ENCODE data around the gene OR5B2. TPM values are rescaled to one million over a fixed set of nuclear protein-coding genes. Genes with fewer than 3 reads are reported as not detected.

Gene OR5B2
- total RNA-seq: not detected
- polyA plus RNA-seq: not detected
- long read RNA-seq, donor 1: 0 reads
- long read RNA-seq, donor 2: 0 reads
- long read RNA-seq, donor 3: 0 reads
- long read RNA-seq, donor 4: 0 reads
- long read RNA-seq, donor 5: 0 reads

- H3K9me3 ChIP-seq (ENCODE audit: control insufficient read depth in 4 of 4, insufficient read depth in 3 of 4, low read length in 3 of 4): peaks cover 0 to 9% (median 0%) of the 10 kb centered on the region in 4 donors
Observed at GRCh38 chr11:58428021-58428420, at the start of gene OR5B2. OR5B2 (minus strand) TSS chr11:58428121; CDS start chr11:58423261, 4,860 bp downstream.

GRCh38 chr11:58471892-58472291, 44.0 kb upstream of the OR5B2 start:
- Histone ChIP-seq H3K9me3 (ENCODE audit: control insufficient read depth in 4 of 4, insufficient read depth in 3 of 4, low read length in 3 of 4) (peaks cover 0 to 10% (median 1%) of the 10 kb centered on the region in 4 donors), H3K9ac (ENCODE audit: insufficient read depth in 1 of 2, low read length in 2 of 2) (no peak overlapping the region), H3K27ac (ENCODE audit: low read depth in 1 of 2, low read length in 1 of 2) (no peak overlapping the region), H3K4me1 (ENCODE audit: control insufficient read depth in 5 of 5, insufficient read depth in 5 of 5, low read length in 5 of 5) (no peaks in the 10 kb centered on the region), H3K36me3 (ENCODE audit: control insufficient read depth in 4 of 4, insufficient read depth in 4 of 4, low read length in 4 of 4) (no peaks in the 10 kb centered on the region), H3K4me3 (no peak overlapping the region), H3K27me3 (ENCODE audit: control insufficient read depth in 3 of 3, insufficient read depth in 3 of 3, low read length in 2 of 3) (no peaks in the 10 kb centered on the region)
- no peak for TF ChIP-seq CTCF (IDR thresholded peaks at IDR 0.05; ENCODE audit: control extremely low read depth, extremely low read depth)
- DNase-seq (no peak), ATAC-seq (ENCODE audit: insufficient read depth, low FRiP score) (no peak)

More at GRCh38 chr11:58428021-58428420, at the start of gene OR5B2:
- Histone ChIP-seq H3K36me3 (ENCODE audit: control insufficient read depth in 4 of 4, insufficient read depth in 4 of 4, low read length in 4 of 4) (no peaks in the 10 kb centered on the region), H3K27ac (ENCODE audit: low read depth in 1 of 2, low read length in 1 of 2) (no peak within 1 kb of the TSS), H3K9ac (ENCODE audit: insufficient read depth in 1 of 2, low read length in 2 of 2) (no peak within 1 kb of the TSS), H3K4me3 (no peak within 1 kb of the TSS), H3K27me3 (ENCODE audit: control insufficient read depth in 3 of 3, insufficient read depth in 3 of 3, low read length in 2 of 3) (no peaks in the 10 kb centered on the region), H3K4me1 (ENCODE audit: control insufficient read depth in 5 of 5, insufficient read depth in 5 of 5, low read length in 5 of 5) (no peaks in the 10 kb centered on the region)
- WGBS, 2 donors: 77 to 80% methylated on average over 3 of the region's 3 CpGs
- DNase-seq (no peak), ATAC-seq (ENCODE audit: insufficient read depth, low FRiP score) (no peak)
- no peak for TF ChIP-seq CTCF (IDR thresholded peaks at IDR 0.05; ENCODE audit: control extremely low read depth, extremely low read depth)

GRCh38 chr11:58466293-58466692, 38.4 kb upstream of the OR5B2 start:
- DNase-seq (no peak), ATAC-seq (ENCODE audit: insufficient read depth, low FRiP score) (no peak)
- H3K9me3 ChIP-seq (ENCODE audit: control insufficient read depth in 4 of 4, insufficient read depth in 3 of 4, low read length in 3 of 4): peaks cover 0 to 6% (median 4%) of the 10 kb centered on the region in 4 donors
- no peaks in the 10 kb centered on the region for H3K36me3 ChIP-seq (ENCODE audit: control insufficient read depth in 4 of 4, insufficient read depth in 4 of 4, low read length in 4 of 4)
- 86 to 100% methylated on average over 1 of the region's 1 CpG for WGBS, 2 donors
- no peak overlapping the region for H3K4me3 ChIP-seq
- TF ChIP-seq CTCF (IDR thresholded peaks at IDR 0.05; ENCODE audit: control extremely low read depth, extremely low read depth): no peak
- H3K9ac ChIP-seq (ENCODE audit: insufficient read depth in 1 of 2, low read length in 2 of 2): no peak overlapping the region
- H3K4me1 ChIP-seq (ENCODE audit: control insufficient read depth in 5 of 5, insufficient read depth in 5 of 5, low read length in 5 of 5): no peaks in the 10 kb centered on the region
- no peaks in the 10 kb centered on the region for H3K27me3 ChIP-seq (ENCODE audit: control insufficient read depth in 3 of 3, insufficient read depth in 3 of 3, low read length in 2 of 3)
- H3K27ac ChIP-seq (ENCODE audit: low read depth in 1 of 2, low read length in 1 of 2): no peak overlapping the region

- no peaks in the 10 kb centered on the region for H3K27me3 ChIP-seq (ENCODE audit: control insufficient read depth in 3 of 3, insufficient read depth in 3 of 3, low read length in 2 of 3)
- ATAC-seq (ENCODE audit: insufficient read depth, low FRiP score) (no peak), DNase-seq (no peak)
- H3K9ac ChIP-seq (ENCODE audit: insufficient read depth in 1 of 2, low read length in 2 of 2): no peak overlapping the region
- no peaks in the 10 kb centered on the region for H3K36me3 ChIP-seq (ENCODE audit: control insufficient read depth in 4 of 4, insufficient read depth in 4 of 4, low read length in 4 of 4)
- TF ChIP-seq CTCF (IDR thresholded peaks at IDR 0.05; ENCODE audit: control extremely low read depth, extremely low read depth): no peak
- no peak overlapping the region for H3K27ac ChIP-seq (ENCODE audit: low read depth in 1 of 2, low read length in 1 of 2)
- no peaks in the 10 kb centered on the region for H3K4me1 ChIP-seq (ENCODE audit: control insufficient read depth in 5 of 5, insufficient read depth in 5 of 5, low read length in 5 of 5)
- no peak overlapping the region for H3K4me3 ChIP-seq
- peaks cover 0 to 3% (median 3%) of the 10 kb centered on the region in 4 donors for H3K9me3 ChIP-seq (ENCODE audit: control insufficient read depth in 4 of 4, insufficient read depth in 3 of 4, low read length in 3 of 4)
- WGBS, 2 donors: 47 to 57% methylated on average over 3 of the region's 3 CpGs
Observed at GRCh38 chr11:58465690-58466089, 37.8 kb upstream of the OR5B2 start.
